Measurements from ENCODE around the gene SRSF3. TPM values are rescaled to one million over a fixed set of nuclear protein-coding genes. Genes with fewer than 3 reads are reported as not detected.
"Not testable (repeated sequence)": the region's sequence is repeated elsewhere in the genome, so short reads cannot be mapped to it uniquely, and the experiment has no call there.

SRSF3 gene
- total RNA-seq, 4 donors from 2014 or later: 101 to 156 (median 142) TPM

GRCh38 chr6:36651659-36652379 lies 57.7 kb downstream of the SRSF3 start:
- H3K27ac ChIP-seq: peak overlapping the region in 2 of 4 donors; percentile 49 to 80
- H3K36me3 ChIP-seq: no peaks in the 10 kb centered on the region
- no peaks in the 10 kb centered on the region for H3K9me3 ChIP-seq
- no peak for DNase-seq
- TF ChIP-seq CTCF (IDR thresholded peaks at IDR 0.05) (no peak), POLR2A (IDR thresholded peaks at IDR 0.05) (no peak)
- no peak overlapping the region for H3K4me3 ChIP-seq
- H3K27me3 ChIP-seq: no peaks in the 10 kb centered on the region
- H3K4me1 ChIP-seq: peaks cover 0 to 15% (median 6%) of the 10 kb centered on the region in 4 donors

- H3K4me1 ChIP-seq: peaks cover 0 to 15% (median 6%) of the 10 kb centered on the region in 4 donors
- H3K4me3 ChIP-seq, H3K27me3 ChIP-seq, H3K36me3 ChIP-seq, DNase-seq, H3K9me3 ChIP-seq, H3K27ac ChIP-seq: not testable (repeated sequence)
These were observed 60.3 kb downstream of the SRSF3 start for GRCh38 chr6:36654469-36654868.

Small RNA genes within 50 kb of the gene (small RNA-seq; reads per million reads assigned to genes)
- gene MIR3925 (0 reads per million in 2 donors), gene RNU1-88P (0 to 0.29 reads per million in 2 donors)

Other genes starting within 250 kb of the SRSF3 start
- gene ETV7, start 206.7 kb upstream of the SRSF3 start, total RNA-seq: 10 to 100 TPM in 2 of 4 donors, 1 to 10 TPM in 2; 3.3 to 12.1 (median 9.9) TPM
- not detected for gene PXT1, start 151.5 kb upstream of the SRSF3 start, total RNA-seq
- gene KCTD20, start 151.4 kb upstream of the SRSF3 start, total RNA-seq: 10 to 100 TPM; 31.5 to 40.4 (median 37.8) TPM
- gene STK38, start 46.9 kb upstream of the SRSF3 start, total RNA-seq: 100 to 1,000 TPM in 2 of 4 donors, 10 to 100 TPM in 2; 57.8 to 107 (median 87.9) TPM
- 100 to 1,000 TPM in 3 of 4 donors, 10 to 100 TPM in 1; 70.1 to 556 (median 358) TPM for gene CDKN1A, start 84.4 kb downstream of the SRSF3 start, total RNA-seq
- 1 to 10 TPM in 2 of 4 donors, under 1 TPM in 2; 0.47 to 3.3 (median 0.80) TPM for gene RAB44, start 103.5 kb downstream of the SRSF3 start, total RNA-seq
- gene CPNE5, start 245.1 kb downstream of the SRSF3 start, total RNA-seq: 1 to 10 TPM in 3 of 4 donors, under 1 TPM in 1; 0.35 to 5.8 (median 2.9) TPM